Liver (tissue), 9 donors: ENCODE data around the gene SH3BP1. TPM values are rescaled to one million over a fixed set of nuclear protein-coding genes. Genes with fewer than 3 reads are reported as not detected.

Experiments
- DNase-seq: peaks from one replicate; pipeline ENCODE4 v3.0.0-alpha.2; 2017; ENCODE audit warnings: low spot score
- H3K27ac ChIP-seq, 2 donors: one replicate each; pipeline ENCODE4 v1.7.0; 2013; ENCODE audit warnings: inconsistent platforms in 2 of 2, low read length in 2 of 2, control low read depth in 1 of 2, low read depth in 1 of 2, mild to moderate bottlenecking in 1 of 2
- H3K27me3 ChIP-seq, 4 donors: one replicate each; pipeline versions ENCODE4 v1.6.1 to v1.7.0; 2013; ENCODE audit warnings: low read length in 3 of 4, inconsistent platforms in 1 of 4, mild to moderate bottlenecking in 1 of 4, moderate library complexity in 1 of 4; ENCODE audit not compliant: control insufficient read depth in 4 of 4, insufficient read depth in 4 of 4
- H3K36me3 ChIP-seq, 4 donors: one replicate each; pipeline versions ENCODE4 v1.6.1 to v1.7.0; 2013; ENCODE audit warnings: low read length in 3 of 4, mild to moderate bottlenecking in 3 of 4, low read depth in 1 of 4, moderate library complexity in 1 of 4; ENCODE audit not compliant: control insufficient read depth in 4 of 4, insufficient read depth in 3 of 4
- H3K4me1 ChIP-seq, 4 donors: one replicate each; pipeline versions ENCODE4 v1.6.1 to v1.7.0; 2013; ENCODE audit warnings: low read length in 3 of 4, mild to moderate bottlenecking in 3 of 4, moderate library complexity in 1 of 4; ENCODE audit not compliant: control insufficient read depth in 4 of 4, insufficient read depth in 4 of 4
- H3K4me3 ChIP-seq, 3 donors: one replicate each; pipeline versions ENCODE4 v1.6.1 to v1.7.0; 2013; ENCODE audit warnings: low read length in 3 of 3, control low read depth in 1 of 3, low read depth in 1 of 3, mild to moderate bottlenecking in 1 of 3
- H3K9ac ChIP-seq, 2 donors: one replicate each; pipeline ENCODE4 v1.7.0; 2013; ENCODE audit warnings: low read length in 2 of 2, mild to moderate bottlenecking in 2 of 2, moderate library complexity in 2 of 2, control low read depth in 1 of 2, low read depth in 1 of 2
- H3K9me3 ChIP-seq, 4 donors: one replicate each; pipeline versions ENCODE4 v1.6.1 to v1.7.0; 2013; ENCODE audit warnings: low read length in 3 of 4; ENCODE audit not compliant: control insufficient read depth in 4 of 4
- ATF3 ChIP-seq: IDR thresholded peaks from 2 replicates; pipeline ENCODE4 v1.6.1; 2016; ENCODE audit warnings: antibody characterized with exemption
- EGR1 ChIP-seq, 2 donors: IDR thresholded peaks; 2 replicates each; pipeline ENCODE4 v1.6.1; 2016 to 2018; ENCODE audit warnings: antibody characterized with exemption in 2 of 2, low read depth in 2 of 2
- FOXA1 ChIP-seq: IDR thresholded peaks from 2 replicates; pipeline ENCODE4 v1.6.1; 2016; ENCODE audit warnings: antibody characterized with exemption
- FOXA2 ChIP-seq: IDR thresholded peaks from 2 replicates; pipeline ENCODE4 v1.6.1; 2016; ENCODE audit warnings: antibody characterized with exemption
- GABPA ChIP-seq, 2 donors: IDR thresholded peaks in 1 of 2; conservative IDR thresholded peaks in 1 of 2; 2 replicates each; pipeline ENCODE4 v1.6.1; 2016; ENCODE audit warnings: antibody characterized with exemption in 2 of 2, mild to moderate bottlenecking in 1 of 2, moderate library complexity in 1 of 2
- HNF4A ChIP-seq, 2 donors: conservative IDR thresholded peaks; 2 replicates each; pipeline ENCODE4 v1.6.1; 2016; ENCODE audit warnings: antibody characterized with exemption in 2 of 2, mild to moderate bottlenecking in 2 of 2
- HNF4G ChIP-seq: IDR thresholded peaks from 2 replicates; pipeline ENCODE4 v1.6.1; 2016; ENCODE audit warnings: antibody characterized with exemption
- JUND ChIP-seq, 2 donors: IDR thresholded peaks; 2 replicates each; pipeline ENCODE4 v1.6.1; 2016; ENCODE audit warnings: antibody characterized with exemption in 2 of 2
- MAX ChIP-seq: IDR thresholded peaks from 2 replicates; pipeline ENCODE4 v1.6.1; 2016; ENCODE audit warnings: antibody characterized with exemption
- NR2F2 ChIP-seq: IDR thresholded peaks from 2 replicates; pipeline ENCODE4 v1.6.1; 2016; ENCODE audit warnings: antibody characterized with exemption
- RAD21 ChIP-seq, 2 donors: IDR thresholded peaks; 2 replicates each; pipeline ENCODE4 v1.6.1; 2016; ENCODE audit warnings: antibody characterized with exemption in 2 of 2, mild to moderate bottlenecking in 2 of 2
- REST ChIP-seq: IDR thresholded peaks from 2 replicates; pipeline ENCODE4 v1.6.1; 2016; ENCODE audit warnings: antibody characterized with exemption, mild to moderate bottlenecking
- RXRA ChIP-seq, 2 donors: IDR thresholded peaks; 2 replicates each; pipeline ENCODE4 v1.6.1; 2017 to 2018; ENCODE audit warnings: antibody characterized with exemption in 2 of 2, mild to moderate bottlenecking in 1 of 2
- SP1 ChIP-seq: IDR thresholded peaks from 2 replicates; pipeline ENCODE4 v1.6.1; 2018; ENCODE audit warnings: antibody characterized with exemption, mild to moderate bottlenecking
- TAF1 ChIP-seq: conservative IDR thresholded peaks from 2 replicates; pipeline ENCODE4 v1.6.1; 2016; ENCODE audit warnings: antibody characterized with exemption, mild to moderate bottlenecking
- YY1 ChIP-seq: IDR thresholded peaks from 2 replicates; pipeline ENCODE4 v1.6.1; 2016; ENCODE audit warnings: antibody characterized with exemption, mild to moderate bottlenecking
- ZBTB33 ChIP-seq: IDR thresholded peaks from 2 replicates; pipeline ENCODE4 v1.6.1; 2016; ENCODE audit warnings: antibody characterized with exemption
- WGBS: extraction: QIAGEN DNeasy Blood & Tissue Kit; methylation state at CpG from one replicate; pipeline ENCODE4 v1.1.7; 2013; 5-methylcytosine and 5-hydroxymethylcytosine counted together
- polyA plus RNA-seq, 2 donors: library from polyadenylated mRNA; stranded (reverse) in 1 of 2; unstranded in 1 of 2; fragments of 200-250 nt in 1 of 2; fragments of >200 nt in 1 of 2; fragmentation: Nextera tagmentation in 1 of 2; extraction: Ambion mirVana in 1 of 2; gene quantifications; one replicate each; pipeline versions ENCODE4 v1.2.1 to v1.2.3, GENCODE V29; 2013 to 2015
- total RNA-seq, 2 donors: library from RNA; depleted of rRNA; stranded (reverse); fragments of >200 nt; gene quantifications; one replicate each; pipeline ENCODE4 v1.2.3, GENCODE V29; 2014
- TF ChIP-seq, protein P1 (sequence below): fragments of 150-350 bp; IDR thresholded peaks from 2 replicates; pipeline ENCODE4 v1.5.1; 2017; ENCODE audit warnings: improper control_type of control experiment, low read depth, low read length; ENCODE audit not compliant: missing input control
- donor health status: healthy.
- donor health status: healthy.
- donor health status: healthy.
- donor health status: healthy.
- donor health status: healthy.

Gene SH3BP1
- total and polyA plus RNA-seq, 4 donors: 0.24 to 8.2 (median 2.7) TPM

DNA sequence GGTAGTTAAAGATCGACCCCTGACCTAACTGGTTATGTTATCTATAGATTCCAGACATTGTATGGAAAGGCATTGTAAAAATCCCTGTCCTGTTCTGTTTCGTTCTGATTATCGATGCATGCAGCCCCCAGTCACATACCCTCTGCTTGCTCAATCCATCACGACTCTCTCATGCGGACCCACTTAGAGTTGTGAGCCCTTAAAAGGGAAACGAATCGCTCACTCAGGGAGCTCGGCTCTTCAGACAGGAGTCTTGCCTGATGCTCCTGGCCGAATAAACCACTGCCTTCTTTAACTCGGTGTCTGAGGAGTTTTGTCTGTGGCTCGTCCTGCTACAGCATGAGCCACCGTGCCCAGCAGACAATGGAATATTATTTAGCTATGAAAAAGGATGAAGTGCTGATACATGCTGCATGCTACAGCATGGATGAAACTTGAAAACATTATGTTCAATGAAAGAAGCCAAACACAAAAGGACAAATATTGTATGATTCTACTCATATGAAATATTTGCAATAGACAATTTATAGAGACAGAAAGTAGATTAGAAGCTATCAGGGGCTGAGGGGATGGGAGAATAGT, 47.6 kb upstream of the SH3BP1 start (continued):
- TF ChIP-seq REST (no peak), HNF4A (conservative IDR thresholded peaks at IDR 0.05) (no peak), RAD21 (IDR thresholded peaks at IDR 0.05) (no peak), FOXA1 (no peak)

- no peaks in the 10 kb centered on the region for H3K9me3 ChIP-seq
- no peaks in the 10 kb centered on the region for H3K36me3 ChIP-seq
- WGBS: 90% methylated on average over 5 of the region's 5 CpGs
- no peaks in the 10 kb centered on the region for H3K27me3 ChIP-seq
- TF ChIP-seq YY1: no peak
- TF ChIP-seq FOXA1: no peak
- no peak for TF ChIP-seq EGR1 (IDR thresholded peaks at IDR 0.05; ENCODE audit: low read depth in 2 of 2)
- no peak for TF ChIP-seq HNF4G
- no peak for TF ChIP-seq HNF4A (conservative IDR thresholded peaks at IDR 0.05)
- no peak for TF ChIP-seq REST
- TF ChIP-seq RAD21 (IDR thresholded peaks at IDR 0.05): no peak
- TF ChIP-seq, protein P1, sequence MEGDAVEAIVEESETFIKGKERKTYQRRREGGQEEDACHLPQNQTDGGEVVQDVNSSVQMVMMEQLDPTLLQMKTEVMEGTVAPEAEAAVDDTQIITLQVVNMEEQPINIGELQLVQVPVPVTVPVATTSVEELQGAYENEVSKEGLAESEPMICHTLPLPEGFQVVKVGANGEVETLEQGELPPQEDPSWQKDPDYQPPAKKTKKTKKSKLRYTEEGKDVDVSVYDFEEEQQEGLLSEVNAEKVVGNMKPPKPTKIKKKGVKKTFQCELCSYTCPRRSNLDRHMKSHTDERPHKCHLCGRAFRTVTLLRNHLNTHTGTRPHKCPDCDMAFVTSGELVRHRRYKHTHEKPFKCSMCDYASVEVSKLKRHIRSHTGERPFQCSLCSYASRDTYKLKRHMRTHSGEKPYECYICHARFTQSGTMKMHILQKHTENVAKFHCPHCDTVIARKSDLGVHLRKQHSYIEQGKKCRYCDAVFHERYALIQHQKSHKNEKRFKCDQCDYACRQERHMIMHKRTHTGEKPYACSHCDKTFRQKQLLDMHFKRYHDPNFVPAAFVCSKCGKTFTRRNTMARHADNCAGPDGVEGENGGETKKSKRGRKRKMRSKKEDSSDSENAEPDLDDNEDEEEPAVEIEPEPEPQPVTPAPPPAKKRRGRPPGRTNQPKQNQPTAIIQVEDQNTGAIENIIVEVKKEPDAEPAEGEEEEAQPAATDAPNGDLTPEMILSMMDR: no peak
- no peak for TF ChIP-seq RXRA (IDR thresholded peaks at IDR 0.05)
- no peak for TF ChIP-seq FOXA2
- TF ChIP-seq ZBTB33: no peak
- no peak for TF ChIP-seq SP1
- no peak for TF ChIP-seq ATF3
- TF ChIP-seq NR2F2: no peak
- no peak for TF ChIP-seq GABPA (IDR thresholded peaks at IDR 0.05 in 1 of 2, conservative IDR thresholded peaks at IDR 0.05 in 1 of 2)
- no peak for TF ChIP-seq MAX
- no peak for TF ChIP-seq TAF1
- TF ChIP-seq JUND (IDR thresholded peaks at IDR 0.05): no peak
- DNase-seq: no peak
- H3K4me1 ChIP-seq: peaks cover 0 to 10% (median 3%) of the 10 kb centered on the region in 4 donors
- H3K9ac ChIP-seq: no peak overlapping the region
- no peak overlapping the region for H3K27ac ChIP-seq
- no peak overlapping the region for H3K4me3 ChIP-seq
Observed at GRCh38 chr22:37594237-37594636, 45.2 kb upstream of the SH3BP1 start.
